ENCODE results near the gene SLC7A5.
"Not testable (repeated sequence)": the region's sequence is repeated elsewhere in the genome, so short reads cannot be mapped to it uniquely, and the experiment has no call there.

SLC7A5 gene

DNA sequence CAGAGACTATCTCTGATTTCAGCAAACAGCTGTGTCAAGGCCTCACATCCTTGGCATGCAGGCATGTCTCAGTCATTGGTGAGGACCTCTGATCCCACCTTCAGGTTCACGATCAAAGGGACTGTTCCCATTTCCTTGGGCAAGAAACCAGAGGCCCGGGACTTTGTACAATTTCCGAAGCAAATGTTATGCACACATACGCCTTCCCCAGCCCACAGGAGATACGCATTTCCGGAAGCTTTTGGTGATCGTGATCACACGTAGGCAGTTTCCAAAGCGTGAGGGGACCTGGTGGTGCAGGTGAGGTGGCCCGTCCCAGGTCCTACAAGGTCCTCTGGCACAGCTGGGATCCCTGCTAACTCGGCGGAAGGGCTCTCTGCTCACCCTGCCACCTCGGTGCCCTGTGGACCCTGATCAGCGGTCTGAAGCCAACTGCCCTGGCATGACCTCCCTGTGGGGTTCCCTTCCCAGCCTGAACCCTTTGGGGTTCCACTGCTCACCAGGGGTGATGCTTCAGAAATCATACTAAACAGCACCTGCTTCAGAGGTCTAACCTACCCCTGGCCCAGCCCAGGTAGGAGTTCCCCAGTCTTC, 74.7 kb downstream of the SLC7A5 start:
- DNase-seq (ENCODE audit: low spot score) = no peak

DNA sequence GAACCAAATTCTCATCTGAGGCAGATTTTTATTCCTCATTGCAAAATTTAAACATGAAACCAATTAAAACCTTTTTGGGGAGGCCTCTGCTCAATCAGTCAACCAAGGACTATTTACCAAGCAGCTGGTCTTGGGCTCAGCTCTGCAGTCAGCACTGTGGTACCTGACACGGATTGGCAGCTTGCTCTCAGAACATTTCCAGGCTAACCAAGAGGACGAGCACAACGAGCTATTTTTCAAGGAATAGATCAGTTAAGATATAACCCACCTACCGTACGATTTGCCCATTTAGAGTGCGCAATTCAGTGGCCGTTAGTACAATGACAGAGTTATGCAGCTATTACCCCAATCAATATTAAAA, 77.1 kb downstream of the SLC7A5 start:
- no peak for DNase-seq (ENCODE audit: low spot score)

DNA sequence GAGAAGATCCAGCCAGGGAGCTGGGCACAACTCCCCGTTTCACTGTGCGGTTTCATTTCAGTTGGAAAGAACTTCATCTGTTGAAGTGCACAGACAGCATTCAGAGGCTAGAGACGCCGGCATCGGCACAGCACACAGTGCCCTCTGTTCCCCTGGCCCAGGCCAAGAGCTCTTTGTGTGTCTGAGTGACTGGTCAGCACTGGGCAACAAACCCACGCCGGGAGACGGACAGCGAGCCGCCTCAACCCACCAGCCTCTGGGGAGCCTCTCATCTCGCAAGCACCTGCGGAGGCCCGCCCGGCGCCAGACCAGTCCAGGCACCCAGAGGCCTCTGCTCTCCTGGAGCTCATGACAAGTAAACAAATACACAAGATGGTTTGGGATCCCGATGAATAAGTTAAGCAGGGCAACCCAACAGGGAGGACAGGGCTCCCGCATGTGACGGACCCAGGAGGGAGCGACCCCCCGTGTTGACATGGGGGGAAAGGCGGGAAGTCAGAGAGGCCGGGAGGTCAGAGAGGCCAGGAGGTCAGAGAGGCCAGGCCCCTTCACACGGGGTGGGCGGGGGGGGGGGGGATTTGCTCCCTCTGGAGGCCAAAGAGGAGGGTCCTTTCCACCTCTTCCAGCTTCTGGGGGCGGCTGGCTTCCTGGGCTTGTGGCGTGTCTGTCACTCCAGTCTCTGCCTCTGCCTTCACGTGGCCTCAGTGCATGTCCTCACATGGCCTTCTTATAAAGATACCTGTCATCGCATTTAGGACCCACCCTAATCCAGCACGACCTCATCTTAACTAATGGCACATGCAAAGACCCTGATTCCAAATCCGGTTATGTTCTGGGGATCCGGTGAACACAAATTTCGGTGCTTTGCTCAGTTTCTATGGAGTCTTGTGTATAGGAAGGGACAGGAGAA, 77.8 kb downstream of the SLC7A5 start:
- DNase-seq (ENCODE audit: low spot score) = peak; percentile 93

DNA sequence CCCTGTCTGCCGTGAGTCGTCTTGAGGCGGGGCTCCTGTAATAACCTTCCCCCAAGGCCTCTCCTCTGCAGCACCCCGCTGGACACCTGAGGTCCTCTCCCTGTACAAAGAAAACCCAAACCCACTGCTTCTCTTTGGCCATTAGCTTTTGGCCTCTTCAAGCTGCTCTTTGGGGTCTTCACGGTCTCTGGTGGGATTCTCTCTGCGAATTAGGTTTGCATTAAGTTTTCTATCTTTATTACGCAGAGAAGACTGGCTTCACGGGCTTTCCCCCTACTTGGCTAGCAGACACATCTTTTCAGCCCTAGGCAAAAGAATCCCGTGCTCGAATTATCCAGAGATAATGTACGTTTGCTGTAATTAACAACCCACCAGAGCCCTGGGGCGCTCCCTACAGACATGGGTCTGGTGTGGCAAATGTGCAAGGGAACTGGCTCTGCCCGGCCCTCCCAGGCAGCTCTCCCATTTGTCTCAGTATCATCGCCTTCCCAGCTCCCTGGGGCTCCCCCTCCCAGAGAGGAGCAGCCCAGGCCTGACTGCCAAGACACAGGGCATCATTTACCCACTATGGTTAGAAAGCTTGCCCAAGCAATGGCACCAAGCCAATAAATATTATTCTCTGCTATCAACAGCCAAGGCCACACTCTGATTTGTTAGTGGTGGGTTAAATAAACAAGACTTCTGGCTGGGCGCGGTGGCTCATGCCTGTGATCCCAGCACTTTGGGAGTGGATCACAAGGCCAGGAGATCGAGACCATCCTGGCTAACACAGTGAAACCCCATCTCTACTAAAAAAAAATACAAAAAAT, 78.8 kb downstream of the SLC7A5 start:
- DNase-seq (ENCODE audit: low spot score) = no peak

DNA sequence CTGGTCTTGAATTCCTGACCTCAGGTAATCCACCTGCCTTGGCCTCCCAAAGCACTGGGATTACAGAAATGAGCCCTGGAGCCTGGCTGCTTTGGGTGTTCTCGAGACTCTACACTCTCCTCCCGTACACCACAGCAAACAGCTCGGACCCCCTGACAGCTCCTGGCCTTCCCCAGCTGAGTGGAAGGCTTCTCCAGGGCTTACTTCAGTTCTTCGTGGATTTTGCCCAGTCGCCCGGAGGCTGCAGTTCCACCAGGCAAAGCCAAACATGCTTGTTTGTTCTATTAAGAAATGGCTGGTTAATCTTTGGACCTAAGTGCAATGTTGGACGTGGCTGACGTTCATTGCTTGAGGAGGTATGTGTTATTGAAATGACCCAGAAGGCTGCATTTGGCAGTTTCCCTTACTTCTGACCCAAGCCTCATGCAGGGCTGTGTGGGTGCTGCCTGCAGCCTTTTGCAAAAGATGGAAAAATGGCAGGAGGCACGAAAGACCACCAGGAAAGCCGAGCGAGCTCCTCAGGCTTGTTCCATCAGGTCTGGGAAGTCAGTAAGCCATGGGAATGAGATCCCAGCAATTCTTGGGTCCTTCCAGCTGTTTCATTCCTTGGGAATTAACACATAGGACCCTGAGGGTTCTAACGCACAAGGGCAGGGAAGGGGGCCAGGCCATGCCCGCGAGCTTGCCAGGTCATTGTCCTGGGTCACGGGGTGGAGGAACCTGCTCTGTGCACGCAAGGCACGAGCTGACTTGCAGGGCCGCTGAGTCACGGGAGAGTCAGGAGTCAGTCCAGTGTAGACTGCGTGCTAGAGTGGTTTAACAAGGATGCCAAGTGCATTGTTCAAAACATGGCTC, 79.6 kb downstream of the SLC7A5 start:
- no peak for DNase-seq (ENCODE audit: low spot score)

DNA sequence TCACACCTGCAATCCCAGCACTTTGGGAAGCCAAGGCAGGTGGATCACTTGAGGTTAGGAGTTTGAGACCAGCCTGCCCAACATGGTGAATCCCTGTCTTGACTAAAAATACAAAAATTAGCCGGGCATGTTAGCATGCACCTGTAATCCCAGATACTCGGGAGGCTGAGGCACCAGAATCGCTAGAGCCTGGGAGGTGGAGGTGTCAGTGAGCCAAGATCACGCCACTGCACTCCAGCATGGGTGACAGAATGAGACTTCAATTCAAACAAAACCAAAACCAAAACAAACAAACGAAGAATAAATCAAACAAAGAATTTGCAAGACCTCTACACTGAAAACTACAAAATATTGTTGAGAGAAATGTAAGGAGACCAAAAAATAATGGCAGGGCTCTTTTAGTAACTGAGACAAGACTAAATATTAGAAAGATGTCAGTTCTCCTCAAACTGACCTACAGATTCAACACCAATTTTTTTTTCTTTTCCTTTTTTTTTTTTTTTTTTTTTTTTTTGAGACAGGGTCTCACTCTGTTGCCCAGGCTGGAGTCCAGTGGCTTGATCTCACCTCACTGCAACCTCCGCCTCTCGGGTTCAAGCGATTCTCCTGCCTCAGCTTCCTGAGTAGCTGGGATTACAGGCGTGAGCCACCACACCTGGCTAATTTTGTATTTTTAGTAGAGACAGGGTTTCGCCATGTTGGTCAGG, 80.4 kb downstream of the SLC7A5 start:
- not testable (repeated sequence) for DNase-seq (ENCODE audit: low spot score)

DNA sequence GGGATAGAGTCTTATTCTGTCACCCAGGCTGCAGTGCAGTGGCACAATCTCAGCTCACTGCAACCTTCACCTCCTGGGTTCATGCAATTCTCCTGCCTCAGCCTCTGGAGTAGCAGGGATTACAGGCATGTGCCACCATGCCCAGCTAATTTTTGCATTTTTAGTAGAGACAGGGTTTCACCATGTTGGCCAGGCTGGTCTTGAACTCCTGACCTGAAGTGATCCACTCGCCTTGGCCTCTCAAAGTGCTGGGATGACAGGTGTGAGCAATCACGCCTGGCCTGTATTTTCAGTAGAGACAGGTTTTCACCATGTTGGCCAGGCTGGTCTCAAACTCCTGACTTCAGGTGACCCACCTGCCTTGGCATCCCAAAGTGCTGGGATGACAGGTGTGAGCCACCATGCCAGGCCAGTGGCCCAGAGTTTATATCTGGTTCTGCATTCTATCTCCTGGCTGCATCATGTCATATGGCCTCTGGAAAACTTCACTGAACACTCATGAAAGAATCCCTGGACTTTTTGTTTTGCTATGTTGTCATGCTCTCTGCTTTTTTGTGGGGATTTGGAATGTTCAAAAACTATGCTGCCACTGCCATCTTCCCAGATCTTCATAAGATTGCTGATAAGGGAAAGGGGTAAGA, 81.7 kb downstream of the SLC7A5 start:
- DNase-seq (ENCODE audit: low spot score) = not testable (repeated sequence)

DNA sequence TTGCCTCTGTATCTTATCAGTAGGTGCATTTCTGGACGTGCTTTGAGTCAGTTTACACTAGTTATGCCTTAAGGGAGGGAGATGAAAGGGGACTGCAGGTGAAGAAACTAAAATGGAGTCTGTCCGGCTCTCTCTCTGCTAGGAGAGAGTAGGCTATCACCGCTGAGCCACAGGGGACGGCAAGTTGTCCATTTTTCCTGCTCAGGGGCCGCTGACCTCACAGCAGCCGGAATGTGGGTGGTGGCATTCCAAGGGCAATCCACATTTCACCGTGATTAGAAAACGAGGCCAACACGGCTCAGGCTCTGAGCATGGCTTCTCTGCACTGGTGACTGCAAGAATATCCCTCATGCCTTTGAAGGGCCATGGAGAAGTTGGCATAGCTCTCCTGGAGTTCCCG, 84.5 kb downstream of the SLC7A5 start:
- no peak for DNase-seq (ENCODE audit: low spot score)

DNA sequence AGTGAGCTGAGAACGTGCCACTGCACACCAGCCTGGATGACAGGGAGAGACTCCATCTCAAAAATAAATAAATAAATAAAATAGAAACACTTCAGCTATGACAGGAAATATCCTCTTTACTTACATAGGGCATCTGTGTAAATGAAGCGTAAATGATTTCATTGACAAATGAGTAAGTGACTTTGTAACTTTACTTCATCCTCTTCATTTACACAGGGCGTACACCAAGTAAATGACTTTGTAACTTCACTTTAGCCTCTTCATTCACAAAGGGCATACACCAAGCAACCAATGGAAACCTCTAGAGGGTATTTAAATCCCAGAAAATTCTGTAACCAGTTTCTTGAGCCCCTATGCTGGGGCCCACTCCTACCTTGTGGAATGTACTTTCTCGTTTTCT, 87.3 kb downstream of the SLC7A5 start:
- DNase-seq (ENCODE audit: low spot score) = no peak

DNA sequence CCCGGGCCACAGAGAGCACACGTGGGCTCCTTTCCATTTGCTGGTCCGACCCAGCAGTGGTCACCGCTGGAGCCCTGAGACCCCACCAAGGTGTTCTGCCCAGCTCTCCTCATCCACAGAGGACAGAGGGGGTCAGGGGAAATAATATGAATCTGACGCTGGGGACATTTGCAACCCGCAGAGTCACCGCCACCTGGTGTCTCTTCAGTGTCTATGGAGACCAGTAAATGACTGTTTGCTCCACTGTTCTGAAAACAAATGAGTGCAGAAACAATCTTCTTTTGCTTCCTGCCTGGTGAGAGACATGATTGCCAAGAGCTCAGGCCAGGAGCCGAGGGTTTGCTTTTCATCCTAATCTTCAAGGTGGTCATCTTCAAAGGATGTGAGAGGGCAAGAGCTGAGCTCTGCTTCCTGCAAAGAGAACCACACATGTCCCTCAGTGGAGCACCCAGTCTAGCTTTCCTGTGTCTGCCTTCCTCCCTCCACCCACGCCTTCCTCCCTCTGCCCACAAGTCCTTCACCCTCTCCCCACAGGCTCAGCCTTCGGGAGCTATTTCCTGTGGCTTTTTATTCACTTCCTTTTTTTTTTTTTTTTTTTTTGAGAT, 88.8 kb downstream of the SLC7A5 start:
- peak; percentile 84 for DNase-seq (ENCODE audit: low spot score)

Data from pons (tissue), 1 donor.